ENCODE measurements around the gene FAM72A. TPM values are rescaled to one million over a fixed set of nuclear protein-coding genes. Genes with fewer than 3 reads are reported as not detected.
A peak's percentile ranks its signal among the peaks of the same experiment; 100 is the strongest.
"Not testable (repeated sequence)": the region's sequence is repeated elsewhere in the genome, so short reads cannot be mapped to it uniquely, and the experiment has no call there.

Gene FAM72A
- total RNA-seq, 2 donors from 2014 or later = 1.9 to 2.5 TPM

DNA sequence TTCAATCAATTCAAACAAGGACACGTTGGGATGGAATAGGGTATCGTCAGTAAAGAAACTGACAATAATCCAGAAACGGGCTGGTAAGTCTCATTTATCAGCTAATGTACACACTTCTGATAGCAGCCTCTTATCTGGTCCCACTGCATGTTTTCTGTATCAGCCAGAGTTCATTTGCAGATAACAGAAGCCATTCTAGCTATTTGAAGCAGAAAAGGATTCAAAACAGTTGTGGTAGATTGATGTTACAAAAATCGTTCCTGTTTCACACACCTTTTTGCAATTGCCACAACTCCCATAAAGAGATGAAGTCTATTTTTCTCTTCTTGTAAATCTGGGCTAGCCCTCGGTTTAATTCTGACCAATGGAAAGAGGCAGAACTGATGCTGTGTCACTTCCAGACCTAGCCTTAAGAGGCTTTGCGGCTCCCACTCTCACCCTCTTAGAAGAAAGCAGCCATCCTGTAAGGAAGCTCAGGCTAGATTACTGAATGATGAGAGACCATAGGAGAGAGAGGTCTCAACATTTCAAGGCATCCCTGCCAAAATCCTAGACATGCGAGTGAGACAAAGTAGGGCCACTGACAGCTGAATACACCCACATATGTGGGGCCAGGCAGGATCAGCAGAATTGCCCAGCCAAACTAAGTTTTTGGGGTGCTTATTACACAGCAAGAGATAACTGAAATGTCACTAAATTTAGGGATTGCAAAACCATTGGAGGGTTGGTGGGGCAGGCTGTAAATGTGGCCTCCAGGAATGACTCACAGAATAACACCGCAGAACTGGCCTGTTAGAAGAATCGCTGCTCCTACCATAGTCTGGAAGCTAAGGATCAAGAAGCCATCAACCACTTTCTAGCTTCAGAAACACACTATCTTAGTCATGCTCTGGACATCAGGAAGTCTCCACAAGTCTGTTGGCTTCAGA is 24.3 kb downstream of the FAM72A start:
- intact Hi-C loops (cut with DNase I, micrococcal nuclease); DNase-seq; ATAC-seq: not testable (repeated sequence)

DNA sequence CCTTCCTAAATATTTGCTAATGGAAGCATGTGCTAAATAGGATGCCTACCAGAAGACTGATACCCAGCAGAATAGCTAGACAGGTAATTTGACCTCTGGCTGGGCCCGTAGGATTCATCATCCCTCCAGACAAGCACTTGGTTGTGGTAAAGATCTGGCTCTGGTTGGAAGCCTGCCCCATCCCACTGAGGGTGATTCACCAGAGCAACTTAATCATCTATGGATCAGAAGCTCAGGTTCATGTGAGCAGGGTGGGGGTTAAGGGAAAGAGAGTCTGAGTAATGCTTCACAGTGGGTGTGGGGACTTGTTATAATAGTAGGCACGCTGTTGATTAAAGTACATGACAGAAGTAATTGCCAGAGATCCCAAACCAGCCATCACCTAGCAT is 26.5 kb downstream of the FAM72A start:
- DNase-seq; ATAC-seq; intact Hi-C loops (cut with DNase I, micrococcal nuclease): not testable (repeated sequence)

DNA sequence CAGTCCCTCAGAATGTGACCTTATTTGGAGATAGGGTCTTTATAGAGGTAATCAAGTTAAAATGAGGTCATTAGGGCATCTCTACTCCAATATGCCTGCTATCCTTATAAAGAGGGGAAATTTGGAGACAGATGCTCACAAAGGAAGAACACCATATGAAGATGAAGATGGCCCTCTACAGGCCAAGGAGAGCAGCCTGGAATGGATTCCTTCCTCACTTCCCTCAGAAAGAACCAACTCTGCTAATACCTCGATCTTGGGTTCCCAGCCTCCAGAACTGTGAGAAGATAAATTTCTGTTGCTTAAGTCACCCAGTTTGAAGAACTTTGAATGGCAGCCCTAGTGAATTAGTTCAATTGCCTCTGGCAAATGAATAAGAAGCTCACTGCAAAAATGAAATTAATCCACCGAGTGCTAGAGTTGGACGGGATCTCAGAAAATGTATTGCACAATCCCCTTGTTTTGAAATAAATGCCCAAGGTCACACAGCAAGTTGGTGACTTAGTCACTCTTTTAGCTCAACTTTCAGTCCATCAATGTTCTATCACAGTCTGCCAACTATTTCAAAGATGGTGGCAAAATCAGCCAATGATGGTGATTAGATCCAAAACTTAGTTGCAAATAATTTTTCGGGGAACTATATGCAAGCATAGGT is 27.1 kb downstream of the FAM72A start:
- ATAC-seq, DNase-seq: not testable (repeated sequence)

DNA sequence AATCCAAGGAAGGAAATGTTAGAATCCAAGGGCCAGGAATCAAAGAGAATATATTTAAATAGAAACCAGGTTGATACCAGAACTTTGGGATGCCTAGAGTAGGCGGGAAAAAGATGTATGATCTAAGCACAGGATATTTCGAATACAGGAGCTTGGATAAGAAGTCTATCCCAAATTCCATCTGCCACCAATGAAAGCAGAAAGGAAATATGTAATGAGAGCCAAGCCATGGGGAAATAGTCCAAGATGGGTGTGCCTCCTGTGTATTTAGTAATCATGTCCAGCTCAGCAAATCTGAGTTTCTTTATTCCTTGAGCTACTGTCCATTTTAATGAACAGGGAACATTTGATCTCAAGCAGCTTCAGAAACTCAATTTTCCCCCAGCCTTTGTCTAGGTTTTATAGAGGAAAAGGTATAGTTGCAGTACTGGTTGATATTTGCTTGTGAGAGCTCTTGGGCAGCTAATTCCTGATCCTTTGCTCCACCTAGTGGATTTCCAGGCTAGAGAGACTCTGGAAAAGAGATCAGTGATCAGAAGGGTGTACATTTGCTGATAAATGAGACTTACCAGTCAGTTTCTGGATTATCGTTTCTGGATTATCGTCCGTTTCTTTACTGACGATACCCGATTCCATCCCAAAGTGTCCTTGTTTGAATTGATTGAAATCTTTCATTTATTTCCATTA is 28.3 kb downstream of the FAM72A start:
- DNase-seq; intact Hi-C loops (cut with DNase I, micrococcal nuclease): not testable (repeated sequence)
- peak; percentile 63 for ATAC-seq

More for the DNA sequence above, 27.1 kb downstream of the FAM72A start:
- intact Hi-C loops (cut with DNase I, micrococcal nuclease) = not testable (repeated sequence)

DNA sequence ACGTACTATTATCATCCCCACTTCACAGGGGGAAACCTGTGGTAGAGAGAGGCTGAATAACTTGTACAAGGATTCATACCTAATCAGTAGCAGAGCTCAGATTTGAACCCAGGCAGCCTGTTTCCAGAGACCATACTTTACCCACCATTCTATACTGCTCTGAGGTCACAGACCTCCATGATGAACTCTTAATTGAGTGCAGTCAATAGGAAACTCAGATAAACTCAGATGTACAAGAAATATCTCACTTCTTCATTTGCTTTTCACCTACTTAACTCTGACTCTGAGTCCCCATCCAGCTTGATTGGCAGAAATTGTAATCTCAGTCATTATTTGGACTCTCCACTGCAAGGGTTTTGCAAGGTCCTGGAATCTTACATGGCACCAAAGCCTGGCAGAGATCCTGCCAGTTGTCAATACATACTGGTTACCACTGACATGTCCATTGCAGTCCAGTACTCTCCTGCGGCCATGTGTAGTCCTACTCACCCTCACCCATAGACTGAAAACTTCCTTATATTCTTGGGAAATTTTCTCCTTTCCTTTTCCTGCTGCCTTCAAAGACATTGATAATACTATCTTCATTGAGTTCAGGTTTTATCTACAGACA is 29.4 kb downstream of the FAM72A start:
- ATAC-seq; DNase-seq; intact Hi-C loops (cut with DNase I, micrococcal nuclease): not testable (repeated sequence)

DNA sequence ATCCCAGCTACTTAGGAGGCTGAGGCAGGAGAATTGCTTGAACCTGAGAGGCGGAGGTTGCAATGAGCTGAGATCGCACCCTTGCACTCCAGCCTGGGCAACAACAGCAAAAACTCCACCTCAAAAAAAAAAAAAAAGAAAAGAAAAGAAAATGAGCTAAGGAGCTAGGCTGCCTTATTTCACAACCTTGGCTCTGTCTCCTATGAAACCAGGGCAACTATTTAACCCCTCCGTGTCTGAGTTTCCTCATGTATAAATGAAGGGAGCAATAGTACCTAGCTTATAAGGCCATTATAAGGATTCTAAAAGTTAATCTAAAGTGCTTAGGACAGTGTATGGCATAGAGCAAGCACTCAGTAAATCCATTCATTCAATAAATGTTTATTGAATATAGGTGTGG is 32.8 kb downstream of the FAM72A start:
- ATAC-seq; intact Hi-C loops (cut with DNase I, micrococcal nuclease); DNase-seq: not testable (repeated sequence)

DNA sequence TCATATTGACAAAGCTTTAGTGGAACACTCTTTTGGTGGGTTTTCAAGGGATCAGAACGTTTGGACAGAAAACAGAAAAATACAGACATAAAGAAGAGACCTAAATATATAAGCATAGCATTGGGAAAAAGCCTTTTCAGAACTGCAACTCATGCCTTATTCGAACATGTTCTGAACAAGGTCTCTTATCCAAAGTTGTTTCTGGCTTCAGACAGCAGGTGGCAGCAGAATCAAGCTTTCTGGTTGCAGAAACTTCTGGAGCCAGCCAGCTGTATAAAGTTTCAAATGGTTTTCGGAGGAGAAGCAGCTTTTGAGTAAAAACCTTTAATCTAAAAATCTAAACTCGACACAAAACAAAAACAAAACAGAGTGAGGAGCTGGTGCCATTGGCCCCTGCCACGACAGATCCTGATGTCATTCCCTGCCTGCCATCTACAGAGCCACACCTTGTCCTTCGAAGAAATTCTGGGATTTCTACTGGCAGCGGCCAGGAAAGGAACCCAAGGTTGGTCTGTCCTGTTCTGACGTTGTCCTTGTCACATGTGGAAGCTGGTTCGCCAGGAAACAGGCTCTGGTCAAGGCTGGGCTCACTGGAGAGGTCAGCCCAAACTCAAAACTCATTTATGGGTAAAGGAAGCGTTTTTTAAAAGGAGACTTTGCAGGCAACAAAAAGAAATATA is 35.1 kb downstream of the FAM72A start:
- DNase-seq; intact Hi-C loops (cut with DNase I, micrococcal nuclease): not testable (repeated sequence)
- ATAC-seq = peak; percentile 75

DNA sequence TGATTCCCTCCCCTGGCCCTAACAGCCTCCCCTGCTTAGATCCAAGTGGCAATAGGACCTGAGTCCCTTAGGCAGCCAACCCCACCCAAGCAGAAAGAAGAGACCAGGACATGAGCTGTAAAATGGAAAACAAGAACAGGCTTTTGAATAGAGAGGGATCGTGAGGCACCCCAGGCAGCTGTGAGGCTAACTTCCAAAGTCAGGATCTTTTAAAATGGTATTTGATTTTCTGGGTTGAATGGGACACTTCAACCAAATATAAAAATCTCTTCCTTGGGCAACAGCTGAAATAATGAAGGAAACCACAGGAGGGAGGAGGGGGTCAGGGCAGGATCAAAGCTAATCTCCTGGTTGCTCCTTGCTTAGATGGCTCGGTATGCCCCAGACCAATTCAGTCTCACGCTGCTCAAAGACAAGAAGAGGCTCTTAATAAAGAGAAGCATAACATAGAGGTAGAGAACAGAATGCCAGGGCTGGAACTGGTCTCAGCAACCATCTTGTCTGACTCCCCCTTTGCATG is 56.8 kb downstream of the FAM72A start:
- DNase-seq = no peak
- intact Hi-C loops (cut with DNase I, micrococcal nuclease) = no loop called here
- ATAC-seq = no peak

DNA sequence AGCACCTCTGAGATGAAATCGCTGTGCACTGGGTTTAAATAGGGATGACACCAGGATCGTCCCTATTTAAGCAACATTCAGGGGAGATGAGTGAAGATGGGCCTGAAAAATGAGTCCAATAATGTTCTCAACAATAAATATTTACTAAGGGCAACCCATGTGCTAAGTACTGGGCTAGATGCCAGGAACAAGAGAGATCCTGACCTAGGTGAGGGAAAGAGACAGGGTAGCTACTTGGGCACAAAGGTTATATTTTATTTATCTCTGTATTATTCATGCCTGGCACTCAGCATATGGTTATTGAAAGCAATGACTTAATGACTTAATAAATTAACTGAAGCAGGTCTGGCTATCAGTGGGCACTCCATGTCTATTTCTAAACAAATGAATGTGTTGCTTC is 58.0 kb downstream of the FAM72A start:
- intact Hi-C loops (cut with DNase I, micrococcal nuclease) = no loop called here
- no peak for ATAC-seq
- DNase-seq = no peak

DNA sequence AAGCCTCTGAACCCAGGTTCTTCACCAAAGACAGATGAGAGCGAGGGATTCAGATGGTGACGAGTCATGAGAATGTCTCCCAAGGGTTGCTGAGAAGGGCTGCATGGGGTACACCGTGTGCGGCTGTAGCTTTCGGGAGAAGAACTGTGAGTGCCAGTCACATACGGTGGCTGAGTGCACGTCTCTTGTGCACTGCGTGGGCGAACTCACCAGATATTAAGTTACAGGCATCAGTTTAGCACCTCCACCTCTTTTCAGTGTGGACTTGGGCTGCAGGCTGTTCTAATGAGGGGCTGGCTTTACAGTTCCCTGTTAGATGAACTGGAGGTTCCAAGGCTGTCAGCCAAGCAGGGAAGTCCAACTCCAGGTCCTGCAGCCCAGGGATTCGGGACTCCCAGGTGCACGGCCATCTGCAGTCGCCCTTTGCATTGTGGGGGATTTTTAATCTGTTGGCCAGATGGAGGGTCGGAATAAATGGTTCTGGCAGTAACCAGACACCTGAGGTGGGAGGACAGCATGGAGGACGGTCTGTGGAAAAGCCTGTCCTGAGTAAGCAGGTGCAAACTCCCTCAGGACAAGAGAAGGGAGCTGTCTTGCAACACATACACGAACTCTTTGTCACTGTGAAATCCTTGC is 59.0 kb downstream of the FAM72A start:
- intact Hi-C loops (cut with DNase I, micrococcal nuclease) = no loop called here
- DNase-seq (no peak), ATAC-seq (no peak)

DNA sequence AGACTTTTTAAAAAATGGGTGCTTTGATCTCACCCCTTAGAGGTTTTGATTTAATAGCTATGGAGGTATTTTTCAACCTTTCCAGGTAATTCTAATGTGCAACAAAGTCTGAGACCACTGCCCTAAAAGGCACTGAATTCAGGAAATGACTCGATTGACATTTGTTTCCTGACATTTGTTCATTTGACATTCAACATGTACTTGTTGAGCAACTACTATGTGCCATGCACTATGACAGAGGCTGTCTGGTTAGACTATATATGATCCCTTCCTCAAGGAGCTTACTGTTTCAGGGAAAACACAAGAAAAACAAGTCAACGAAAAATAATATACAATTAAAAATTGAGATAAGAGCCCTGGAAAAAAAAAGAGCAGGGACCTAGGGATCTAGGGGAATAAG is 59.9 kb downstream of the FAM72A start:
- no peak for DNase-seq
- no peak for ATAC-seq
- intact Hi-C loops (cut with DNase I, micrococcal nuclease) = no loop called here

DNA sequence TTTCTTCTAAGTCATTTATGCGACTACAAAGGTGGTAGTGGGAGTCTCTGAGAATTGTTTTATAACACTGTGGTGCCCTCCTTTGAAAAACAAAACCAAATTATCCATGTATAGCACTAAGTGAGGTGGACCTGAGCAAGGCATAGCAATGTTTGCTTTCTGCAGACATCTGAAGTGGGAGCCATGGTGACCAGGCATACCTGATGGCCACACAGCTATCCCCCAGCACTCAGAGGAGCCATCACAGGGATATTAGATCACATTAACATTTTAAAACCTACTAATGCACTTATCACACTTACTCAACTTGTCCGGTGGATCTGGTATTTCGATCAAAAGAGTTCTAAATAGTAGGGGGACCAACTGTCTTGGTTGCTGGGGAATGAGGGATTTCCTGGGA is 60.6 kb downstream of the FAM72A start:
- intact Hi-C loops (cut with DNase I, micrococcal nuclease) = no loop called here
- DNase-seq (no peak), ATAC-seq (no peak)

DNA sequence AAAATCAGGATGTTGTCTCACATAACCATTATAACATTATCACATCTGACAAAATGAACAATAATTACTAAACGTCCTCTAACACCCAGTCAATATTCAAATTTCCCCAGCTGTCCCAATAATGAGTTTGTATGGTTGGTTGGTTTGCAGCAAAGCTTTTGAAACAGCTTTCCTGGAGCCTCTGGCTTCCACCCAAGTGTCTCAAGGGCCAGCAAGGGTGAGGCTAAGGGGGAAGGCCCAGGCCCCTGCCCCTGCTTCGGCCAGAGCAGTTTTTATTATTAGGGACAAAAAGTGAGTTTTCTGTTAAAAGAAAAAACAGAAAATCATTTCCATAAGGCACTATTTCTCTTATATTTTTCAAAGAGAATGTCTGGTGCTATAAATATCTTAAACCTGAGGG is 66.4 kb downstream of the FAM72A start:
- ATAC-seq (no peak), DNase-seq (no peak)
- intact Hi-C loops (cut with DNase I, micrococcal nuclease) = no loop called here

Other genes starting within 250 kb of the FAM72A start
- 1 to 10 TPM in 1 of 2 donors, under 1 TPM in 1; 0.34 to 2.3 TPM for gene RAB7B, start 199.4 kb downstream of the FAM72A start, total RNA-seq
- 10 to 100 TPM; 20.7 to 57.4 TPM for gene CTSE, start 178.9 kb downstream of the FAM72A start, total RNA-seq
- 1 to 10 TPM in 1 of 2 donors, under 1 TPM in 1; 0.43 to 1.6 TPM for gene RHEX, start 149.7 kb downstream of the FAM72A start, total RNA-seq
- gene AVPR1B, start 85.5 kb downstream of the FAM72A start, total RNA-seq = under 1 TPM; 0.61 to 0.89 TPM
- 10 to 100 TPM; 13.1 to 15.0 TPM for gene SRGAP2, start 702 bp upstream of the FAM72A start, total RNA-seq

Measured in left colon (tissue), 2 donors.